Measurements from ENCODE around the gene SEH1L. TPM values are rescaled to one million over a fixed set of nuclear protein-coding genes. Genes with fewer than 3 reads are reported as not detected.

SEH1L gene
- total RNA-seq, 4 donors from 2014 or later, result 28.4 to 102 (median 48.6) TPM

DNA sequence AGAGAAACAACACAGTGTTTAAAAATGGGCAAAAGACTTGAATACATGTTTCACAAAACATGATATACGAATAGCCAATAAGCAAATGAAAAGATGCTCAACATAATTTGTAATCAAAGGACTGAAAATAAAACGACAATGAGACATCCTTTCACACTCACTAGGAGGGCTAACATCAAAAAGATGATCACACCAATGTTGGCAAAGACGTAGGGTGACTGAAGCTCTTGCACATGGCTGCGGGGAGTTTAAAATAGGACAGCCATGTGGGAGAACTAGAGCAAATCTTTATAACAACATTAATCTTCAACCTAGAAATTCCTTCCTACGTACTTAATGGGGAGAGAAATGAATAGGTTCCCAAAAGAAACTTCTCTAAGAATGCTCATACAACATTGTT lies 19.2 kb upstream of the SEH1L start:
- no peak for DNase-seq (ENCODE audit: low spot score)
- no peak for TF ChIP-seq CTCF (IDR thresholded peaks at IDR 0.05)
- ATAC-seq (ENCODE audit: low FRiP score), result no peak

GRCh38 chr18:12929477-12930083 lies 18.2 kb upstream of the SEH1L start:
- TF ChIP-seq CTCF (IDR thresholded peaks at IDR 0.05), result no peak
- ATAC-seq (ENCODE audit: low FRiP score) (no peak), DNase-seq (ENCODE audit: low spot score) (no peak)

GRCh38 chr18:12930376-12930775 lies 17.4 kb upstream of the SEH1L start:
- no peak for ATAC-seq (ENCODE audit: low FRiP score)
- no peak for TF ChIP-seq CTCF (IDR thresholded peaks at IDR 0.05)
- no peak for DNase-seq (ENCODE audit: low spot score)

- ATAC-seq (ENCODE audit: low FRiP score) (no peak), DNase-seq (ENCODE audit: low spot score) (no peak)
- TF ChIP-seq CTCF (IDR thresholded peaks at IDR 0.05), result no peak
Measured at GRCh38 chr18:12930908-12931307, 16.9 kb upstream of the SEH1L start.

DNA sequence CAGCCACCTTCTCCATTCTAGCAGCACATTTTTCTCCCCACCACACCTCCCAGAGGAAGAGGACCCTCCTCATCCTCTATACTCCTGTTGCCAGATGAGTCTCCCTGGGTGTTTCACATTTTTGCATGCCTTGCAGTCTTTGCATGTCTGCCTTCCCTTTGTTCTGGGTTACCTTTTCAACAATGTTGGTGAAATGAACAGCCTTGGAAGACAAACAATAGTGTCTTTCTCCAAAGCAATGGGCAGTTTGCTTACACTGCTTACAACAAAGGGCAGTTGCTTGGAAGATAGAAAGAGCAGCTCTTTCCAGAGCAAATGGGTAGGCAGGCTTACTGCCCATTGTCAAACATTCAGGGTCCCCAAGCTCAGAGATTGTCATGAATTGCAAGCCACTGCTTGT lies 14.5 kb upstream of the SEH1L start:
- TF ChIP-seq CTCF (IDR thresholded peaks at IDR 0.05), result no peak
- DNase-seq (ENCODE audit: low spot score) (no peak), ATAC-seq (ENCODE audit: low FRiP score) (no peak)

- ATAC-seq (ENCODE audit: low FRiP score) (peak; percentile 85), DNase-seq (ENCODE audit: low spot score) (peak; percentile 82)
- TF ChIP-seq CTCF (IDR thresholded peaks at IDR 0.05), result peak in 1 of 3 donors; percentile 88
Measured at GRCh38 chr18:12934454-12935071, 13.2 kb upstream of the SEH1L start.

- ATAC-seq (ENCODE audit: low FRiP score) (no peak), DNase-seq (ENCODE audit: low spot score) (no peak)
- no peak for TF ChIP-seq CTCF (IDR thresholded peaks at IDR 0.05)
Measured at GRCh38 chr18:12939162-12939561, 8.6 kb upstream of the SEH1L start.

All from omental fat pad (tissue), 4 donors.